Right lobe of liver (tissue), 4 donors: Measurements from ENCODE around the gene SLC17A3.

Source experiments
- CTCF ChIP-seq, 4 donors: fragments of 200-600 bp in 3 of 4; fragments of 450-650 bp in 1 of 4; IDR thresholded peaks; one replicate each; pipeline versions ENCODE4 v1.5.1 to v1.8.0; 2016 to 2022; ENCODE audit warnings: antibody characterized with exemption in 4 of 4, mild to moderate bottlenecking in 2 of 4
- POLR2A ChIP-seq: fragments of 450-650 bp; IDR thresholded peaks from one replicate; pipeline ENCODE4 v1.6.1; 2017; ENCODE audit warnings: antibody characterized with exemption, mild to moderate bottlenecking
- donor health status: DM: no; HTN: no; CAD: no.
- donor health status: DM: no; HTN: no; CAD: no.
- donor health status: DM: no; HTN: yes; CAD: no.

DNA sequence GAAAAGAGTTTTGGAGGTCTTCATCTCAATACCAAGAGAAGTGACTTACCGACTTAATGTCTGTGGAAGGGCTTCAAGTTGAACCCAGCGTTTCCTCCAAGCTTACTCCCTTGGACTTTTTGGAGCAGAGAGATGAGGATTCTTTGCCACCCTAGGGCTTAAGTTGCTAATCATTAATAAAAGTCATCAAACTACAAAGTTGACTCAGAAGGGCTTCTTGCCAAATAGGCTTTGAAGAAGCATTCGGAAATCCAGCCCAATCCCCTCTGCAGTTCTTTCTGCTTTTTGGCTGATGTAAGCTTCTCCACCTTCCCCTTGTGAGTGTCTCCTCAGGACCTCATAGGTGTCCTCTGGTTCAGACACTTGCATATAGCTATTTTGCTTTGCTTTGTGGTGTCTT, at the start of gene SLC17A3:
- TF ChIP-seq CTCF (IDR thresholded peaks at IDR 0.05), result no peak
- TF ChIP-seq POLR2A, result no peak
